Fibroblast of lung (primary cell): Measurements from ENCODE around the gene ROBO4. TPM values are rescaled to one million over a fixed set of nuclear protein-coding genes. Genes with fewer than 3 reads are reported as not detected.
A peak's percentile ranks its signal among the peaks of the same experiment; 100 is the strongest.

Experiments
- DNase-seq, 2 donors: peaks; one replicate each; pipeline versions ENCODE4 v3.0.0 to v3.0.0-alpha.2; 2010; ENCODE audit warnings: low read depth in 2 of 2
- H2AFZ ChIP-seq: 2 replicates; pipeline ENCODE4 v1.5.1; 2012; ENCODE audit warnings: low read length, control low read depth, inconsistent platforms
- H3K27ac ChIP-seq: 2 replicates; pipeline ENCODE4 v1.5.1; 2011; ENCODE audit warnings: low read length, control low read depth; ENCODE audit not compliant: insufficient read depth
- H3K27me3 ChIP-seq: 2 replicates; pipeline ENCODE4 v1.5.1; 2011; ENCODE audit warnings: mild to moderate bottlenecking, low read length; ENCODE audit not compliant: control insufficient read depth, insufficient read depth
- H3K36me3 ChIP-seq: 2 replicates; pipeline ENCODE4 v1.5.1; 2011; ENCODE audit warnings: low read length; ENCODE audit not compliant: control insufficient read depth, insufficient read depth
- H3K4me1 ChIP-seq: 2 replicates; pipeline ENCODE4 v1.5.1; 2011; ENCODE audit warnings: low read length; ENCODE audit not compliant: control insufficient read depth, insufficient read depth; ENCODE audit errors: extremely low read depth
- H3K4me2 ChIP-seq: 2 replicates; pipeline ENCODE4 v1.5.1; 2011; ENCODE audit warnings: low read length, control low read depth; ENCODE audit not compliant: insufficient read depth; ENCODE audit errors: extremely low read depth
- H3K4me3 ChIP-seq, 4 experiments: fragments of 200-600 bp in 1 of 4; sonication (generic) in 1 of 4; replicated peaks in 1 of 4; 2 replicates each; pipeline ENCODE4 v1.5.1; 2011 to 2016; ENCODE audit warnings: low read length in 4 of 4, low read depth in 3 of 4, mild to moderate bottlenecking in 3 of 4, control low read depth in 2 of 4, inconsistent platforms in 1 of 4, mixed read lengths in 1 of 4; ENCODE audit not compliant: insufficient read depth in 1 of 4; ENCODE audit errors: control extremely low read depth in 1 of 4
- H3K79me2 ChIP-seq: 2 replicates; pipeline ENCODE4 v1.5.1; 2012; ENCODE audit warnings: mild to moderate bottlenecking, low read length, inconsistent platforms; ENCODE audit not compliant: control insufficient read depth, insufficient read depth
- H3K9ac ChIP-seq: 2 replicates; pipeline ENCODE4 v1.5.1; 2011; ENCODE audit warnings: mild to moderate bottlenecking, low read length, control low read depth; ENCODE audit not compliant: insufficient read depth
- H3K9me3 ChIP-seq: 2 replicates; pipeline ENCODE4 v1.5.1; 2012; ENCODE audit warnings: low read depth, low read length; ENCODE audit not compliant: control insufficient read depth, insufficient read depth
- H4K20me1 ChIP-seq: 2 replicates; pipeline ENCODE4 v1.5.1; 2011; ENCODE audit warnings: low read length; ENCODE audit not compliant: control insufficient read depth, insufficient read depth; ENCODE audit errors: extremely low read depth
- CTCF ChIP-seq, 2 donors: IDR thresholded peaks in 1 of 2; conservative IDR thresholded peaks in 1 of 2; 1 replicate in 1 of 2; 2 replicates in 1 of 2; pipeline ENCODE4 v1.5.1; 2011 to 2012; ENCODE audit warnings: low read length in 2 of 2, control low read depth in 1 of 2, inconsistent platforms in 1 of 2, low read depth in 1 of 2, mild to moderate bottlenecking in 1 of 2
- EZH2 ChIP-seq: IDR thresholded peaks from 2 replicates; pipeline ENCODE4 v1.5.1; 2012; ENCODE audit warnings: low read length, control low read depth, mild to moderate bottlenecking; ENCODE audit errors: missing control alignments
- polyA plus RNA-seq, 2 donors: library from polyadenylated mRNA; depleted of rRNA in 1 of 2; stranded (reverse) in 1 of 2; unstranded in 1 of 2; fragments of >200 nt; gene quantifications; 2 replicates each; pipeline ENCODE4 v1.2.1, GENCODE V29; 2011 to 2012; ENCODE audit warnings: missing spikeins in 1 of 2
- total RNA-seq: library from RNA; depleted of rRNA; stranded (reverse); fragments of >200 nt; gene quantifications from 2 replicates; pipeline ENCODE4 v1.2.1, GENCODE V29; 2014

Gene ROBO4
- total and polyA plus RNA-seq, 2 donors (not counting 1 experiment from before 2014, with no cell fraction given) = 0.45 to 0.66 TPM

GRCh38 chr11:124863826-124864165, 33.9 kb downstream of the ROBO4 start:
- TF ChIP-seq CTCF (conservative IDR thresholded peaks at IDR 0.05 in 1 of 2, IDR thresholded peaks at IDR 0.05 in 1 of 2; ENCODE audit: low read depth in 1 of 2, low read length in 2 of 2) (no peak), EZH2 (no peak)
- Histone ChIP-seq H3K27ac (no peak overlapping the region), H3K79me2 (no peaks in the 10 kb centered on the region), H3K36me3 (no peaks in the 10 kb centered on the region), H4K20me1 (no peaks in the 10 kb centered on the region), H3K27me3 (peaks cover 71% of the 10 kb centered on the region), H3K4me2 (peak overlapping the region; percentile 17), H2AFZ (no peak overlapping the region), H3K4me3 (no peak overlapping the region), H3K9ac (no peak overlapping the region), H3K9me3 (no peaks in the 10 kb centered on the region), H3K4me1 (peaks cover 2% of the 10 kb centered on the region)
- no peak for DNase-seq

GRCh38 chr11:124863137-124863825, 34.4 kb downstream of the ROBO4 start:
- peak overlapping the region; percentile 17 for H3K4me2 ChIP-seq
- peaks cover 2% of the 10 kb centered on the region for H3K4me1 ChIP-seq
- no peaks in the 10 kb centered on the region for H3K79me2 ChIP-seq
- H3K9me3 ChIP-seq = no peaks in the 10 kb centered on the region
- TF ChIP-seq CTCF (conservative IDR thresholded peaks at IDR 0.05 in 1 of 2, IDR thresholded peaks at IDR 0.05 in 1 of 2; ENCODE audit: low read depth in 1 of 2, low read length in 2 of 2) = no peak
- no peak for TF ChIP-seq EZH2
- peaks cover 66% of the 10 kb centered on the region for H3K27me3 ChIP-seq
- peak overlapping the region in 3 of 4 experiments; percentile 3 to 46 (median 27) for H3K4me3 ChIP-seq
- peak; percentile 25 to 35 for DNase-seq
- H3K9ac ChIP-seq = no peak overlapping the region
- H3K27ac ChIP-seq = no peak overlapping the region
- no peak overlapping the region for H2AFZ ChIP-seq
- H3K36me3 ChIP-seq = no peaks in the 10 kb centered on the region
- no peaks in the 10 kb centered on the region for H4K20me1 ChIP-seq

- Histone ChIP-seq H3K9ac (no peak overlapping the region), H3K4me1 (peaks cover 2% of the 10 kb centered on the region), H3K79me2 (no peaks in the 10 kb centered on the region), H3K27me3 (peaks cover 54% of the 10 kb centered on the region), H3K9me3 (no peaks in the 10 kb centered on the region), H2AFZ (no peak overlapping the region), H4K20me1 (no peaks in the 10 kb centered on the region), H3K4me3 (no peak overlapping the region), H3K27ac (no peak overlapping the region), H3K4me2 (no peak overlapping the region), H3K36me3 (no peaks in the 10 kb centered on the region)
- no peak for DNase-seq
- TF ChIP-seq CTCF (conservative IDR thresholded peaks at IDR 0.05 in 1 of 2, IDR thresholded peaks at IDR 0.05 in 1 of 2; ENCODE audit: low read depth in 1 of 2, low read length in 2 of 2) (no peak), EZH2 (no peak)
Observed at GRCh38 chr11:124861670-124862069, 36.0 kb downstream of the ROBO4 start.
